Mucosa of stomach (tissue), 1 donor: ENCODE results near the gene SOST.
"Not testable (repeated sequence)": the region's sequence is repeated elsewhere in the genome, so short reads cannot be mapped to it uniquely, and the experiment has no call there.

ENCODE experiments used
- H3K27me3 ChIP-seq: one replicate; pipeline ENCODE4 v1.7.0; 2013; ENCODE audit warnings: mild to moderate bottlenecking, low read length; ENCODE audit not compliant: control insufficient read depth, insufficient read depth
- H3K36me3 ChIP-seq: one replicate; pipeline ENCODE4 v1.7.0; 2013; ENCODE audit warnings: low read length; ENCODE audit not compliant: control insufficient read depth, insufficient read depth
- H3K4me1 ChIP-seq: one replicate; pipeline ENCODE4 v1.7.0; 2013; ENCODE audit warnings: mild to moderate bottlenecking, low read length; ENCODE audit not compliant: control insufficient read depth, insufficient read depth
- H3K4me3 ChIP-seq: one replicate; pipeline ENCODE4 v1.7.0; 2013; ENCODE audit warnings: low read length
- H3K9ac ChIP-seq: one replicate; pipeline ENCODE4 v1.7.0; 2013; ENCODE audit warnings: mild to moderate bottlenecking, low read length, moderate library complexity
- H3K9me3 ChIP-seq: one replicate; pipeline ENCODE4 v1.7.0; 2013; ENCODE audit warnings: mild to moderate bottlenecking, low read length, moderate library complexity; ENCODE audit not compliant: control insufficient read depth
- donor health status: Pancreatic carcinoma.

Gene SOST

GRCh38 chr17:43758497-43759174 lies at the start of gene SOST:
Gene SOST (minus strand): TSS chr17:43758791. CDS start chr17:43758741, 50 bp downstream.
- Histone ChIP-seq H3K9me3 (no peaks in the 10 kb centered on the region), H3K27me3 (peaks cover 39% of the 10 kb centered on the region), H3K36me3 (no peaks in the 10 kb centered on the region), H3K9ac (no peak within 1 kb of the TSS), H3K4me1 (peaks cover 6% of the 10 kb centered on the region), H3K4me3 (no peak within 1 kb of the TSS)

GRCh38 chr17:43808076-43808475 lies 49.5 kb upstream of the SOST start:
- Histone ChIP-seq H3K4me3 (no peak overlapping the region), H3K9ac (no peak overlapping the region), H3K27me3 (no peaks in the 10 kb centered on the region), H3K4me1 (no peaks in the 10 kb centered on the region), H3K36me3 (no peaks in the 10 kb centered on the region), H3K9me3 (no peaks in the 10 kb centered on the region)

GRCh38 chr17:43805117-43805516 lies 46.5 kb upstream of the SOST start:
- no peaks in the 10 kb centered on the region for H3K9me3 ChIP-seq
- no peak overlapping the region for H3K9ac ChIP-seq
- no peak overlapping the region for H3K4me3 ChIP-seq
- no peaks in the 10 kb centered on the region for H3K4me1 ChIP-seq
- no peaks in the 10 kb centered on the region for H3K27me3 ChIP-seq
- H3K36me3 ChIP-seq = no peaks in the 10 kb centered on the region

GRCh38 chr17:43803758-43804157 lies 45.2 kb upstream of the SOST start:
- no peaks in the 10 kb centered on the region for H3K4me1 ChIP-seq
- no peaks in the 10 kb centered on the region for H3K36me3 ChIP-seq
- H3K4me3 ChIP-seq = no peak overlapping the region
- H3K9me3 ChIP-seq = no peaks in the 10 kb centered on the region
- H3K27me3 ChIP-seq = no peaks in the 10 kb centered on the region
- no peak overlapping the region for H3K9ac ChIP-seq

GRCh38 chr17:43801844-43802243 lies 43.3 kb upstream of the SOST start:
- Histone ChIP-seq H3K36me3 (no peaks in the 10 kb centered on the region), H3K27me3 (no peaks in the 10 kb centered on the region), H3K4me3 (no peak overlapping the region), H3K9me3 (no peaks in the 10 kb centered on the region), H3K9ac (no peak overlapping the region), H3K4me1 (no peaks in the 10 kb centered on the region)

GRCh38 chr17:43800736-43801135 lies 42.1 kb upstream of the SOST start:
- no peaks in the 10 kb centered on the region for H3K27me3 ChIP-seq
- no peak overlapping the region for H3K4me3 ChIP-seq
- H3K9me3 ChIP-seq = no peaks in the 10 kb centered on the region
- H3K36me3 ChIP-seq = no peaks in the 10 kb centered on the region
- no peaks in the 10 kb centered on the region for H3K4me1 ChIP-seq
- no peak overlapping the region for H3K9ac ChIP-seq

- Histone ChIP-seq H3K9me3 (no peaks in the 10 kb centered on the region), H3K9ac (no peak overlapping the region), H3K36me3 (no peaks in the 10 kb centered on the region), H3K4me3 (no peak overlapping the region), H3K4me1 (no peaks in the 10 kb centered on the region), H3K27me3 (no peaks in the 10 kb centered on the region)
These were observed 40.5 kb upstream of the SOST start for GRCh38 chr17:43799047-43799446.

- not testable (repeated sequence) for H3K27me3 ChIP-seq
These were observed 39.4 kb upstream of the SOST start for GRCh38 chr17:43798024-43798423.

GRCh38 chr17:43792668-43793067 lies 34.1 kb upstream of the SOST start:
- H3K27me3 ChIP-seq, H3K4me3 ChIP-seq, H3K36me3 ChIP-seq, H3K9me3 ChIP-seq, H3K9ac ChIP-seq, H3K4me1 ChIP-seq: not testable (repeated sequence)

More at GRCh38 chr17:43798024-43798423, 39.4 kb upstream of the SOST start:
- H3K4me1 ChIP-seq, H3K36me3 ChIP-seq, H3K4me3 ChIP-seq, H3K9me3 ChIP-seq, H3K9ac ChIP-seq: not testable (repeated sequence)

- Histone ChIP-seq H3K9me3 (no peaks in the 10 kb centered on the region), H3K36me3 (no peaks in the 10 kb centered on the region), H3K9ac (no peak overlapping the region), H3K27me3 (no peaks in the 10 kb centered on the region), H3K4me1 (peaks cover 8% of the 10 kb centered on the region), H3K4me3 (no peak overlapping the region)
These were observed 33.0 kb upstream of the SOST start for GRCh38 chr17:43791589-43791988.

- peaks cover 8% of the 10 kb centered on the region for H3K4me1 ChIP-seq
- no peak overlapping the region for H3K4me3 ChIP-seq
- no peaks in the 10 kb centered on the region for H3K27me3 ChIP-seq
- no peaks in the 10 kb centered on the region for H3K9me3 ChIP-seq
- H3K9ac ChIP-seq = no peak overlapping the region
- no peaks in the 10 kb centered on the region for H3K36me3 ChIP-seq
These were observed 31.8 kb upstream of the SOST start for GRCh38 chr17:43790311-43790940.

GRCh38 chr17:43789482-43789881 lies 30.9 kb upstream of the SOST start:
- Histone ChIP-seq H3K9me3 (no peaks in the 10 kb centered on the region), H3K27me3 (no peaks in the 10 kb centered on the region), H3K4me1 (peaks cover 8% of the 10 kb centered on the region), H3K4me3 (no peak overlapping the region), H3K36me3 (no peaks in the 10 kb centered on the region), H3K9ac (no peak overlapping the region)
